Stimulated activated CD4-positive, alpha-beta T cell treated with anti-CD3 and anti-CD28 coated beads, TNF-alpha, amount 100 ng/mL, for 4 hours (primary cell): Measurements from ENCODE around the gene SLC29A3.

Experiments used
- DNase-seq, 3 experiments: peaks; one replicate each; pipeline ENCODE4 v3.0.0-alpha.2; 2020; ENCODE audit warnings: low read depth in 3 of 3

SLC29A3 gene

GRCh38 chr10:71300555-71301370, 18.3 kb upstream of the SLC29A3 start:
- no peak for DNase-seq

DNA sequence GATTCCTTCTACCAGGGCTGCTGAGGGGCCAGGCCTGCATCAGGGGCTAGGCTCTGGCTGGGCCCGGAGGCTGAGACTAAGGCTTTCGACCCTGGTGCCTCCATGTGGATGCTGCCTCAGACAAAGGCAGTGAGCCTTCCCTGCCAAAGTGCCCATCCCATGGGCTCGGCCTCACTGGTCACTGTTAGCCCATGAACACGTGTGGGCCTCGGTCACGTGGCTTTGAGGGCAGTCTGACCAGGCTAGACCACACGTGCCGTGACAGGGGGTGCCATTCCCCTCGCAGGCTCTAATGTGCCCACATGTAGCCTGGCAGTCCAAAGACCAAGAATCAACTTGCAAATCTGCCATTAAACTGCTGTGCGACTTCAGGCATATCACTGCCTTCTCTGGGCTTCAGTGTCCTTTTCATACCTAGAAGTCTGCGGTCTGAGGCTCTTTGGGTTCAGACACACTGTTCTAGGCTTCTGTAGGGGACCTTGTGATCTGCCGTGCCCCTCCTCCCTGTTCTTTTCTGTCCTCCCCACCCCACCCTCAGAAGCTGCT, 17.6 kb upstream of the SLC29A3 start:
- no peak for DNase-seq

DNA sequence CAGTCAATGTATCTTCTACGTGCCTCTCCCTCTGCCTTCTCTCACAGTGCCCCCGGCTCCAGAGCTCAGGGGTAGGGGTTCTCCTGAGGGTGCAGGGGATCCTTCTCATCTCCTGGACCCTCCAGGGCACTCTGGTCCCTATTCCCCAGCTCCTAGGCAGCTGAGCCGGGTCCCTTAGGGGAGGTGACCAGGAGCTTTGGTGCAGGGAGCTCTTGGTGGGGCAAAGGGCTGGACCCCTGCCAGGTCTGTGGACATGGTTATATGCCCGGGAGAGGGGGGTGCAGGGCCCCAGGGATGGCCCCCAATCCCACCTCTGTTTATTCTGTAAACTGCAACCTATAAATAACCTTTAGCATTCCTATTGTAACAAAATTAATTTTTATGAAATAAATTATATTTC, 16.6 kb upstream of the SLC29A3 start:
- DNase-seq = no peak

GRCh38 chr10:71302874-71303568, 16.0 kb upstream of the SLC29A3 start:
- no peak for DNase-seq

DNA sequence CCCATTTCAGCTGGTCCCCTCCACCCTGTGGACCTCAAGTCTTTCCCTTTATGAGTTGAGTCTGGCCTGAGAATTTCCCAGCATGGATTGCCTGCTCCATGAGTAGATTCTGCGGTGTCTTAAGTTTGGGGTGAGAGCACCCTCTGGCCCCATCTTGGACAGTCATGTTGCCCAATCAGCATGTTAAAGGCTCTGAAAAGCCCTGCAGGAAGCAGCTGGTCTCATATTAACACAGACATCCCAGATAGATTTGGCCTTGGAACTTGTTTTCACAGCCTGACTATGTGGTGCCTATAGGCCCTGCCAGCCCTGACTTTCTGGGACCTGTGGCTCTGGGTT, 15.5 kb upstream of the SLC29A3 start:
- DNase-seq = no peak

DNA sequence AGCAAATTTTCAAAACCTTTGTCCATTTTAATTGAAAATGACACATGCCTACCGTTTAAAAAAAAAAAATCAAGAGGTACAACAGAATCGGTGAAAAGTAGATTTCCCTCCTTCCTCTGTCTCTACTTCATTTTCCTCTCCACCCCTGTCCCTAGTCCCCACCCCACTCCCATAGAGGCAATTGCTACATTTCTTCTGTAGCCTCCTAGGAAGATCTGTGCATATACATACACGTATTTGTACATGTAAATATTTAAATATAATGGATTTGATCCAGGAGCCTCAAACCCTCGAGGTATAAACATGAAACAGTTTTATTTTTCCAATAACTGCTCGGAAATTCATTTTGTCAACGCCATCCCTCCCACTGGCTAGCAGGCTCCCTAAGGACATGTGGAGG, 14.1 kb upstream of the SLC29A3 start:
- DNase-seq = no peak

- DNase-seq = no peak
Measured at GRCh38 chr10:71306979-71307378, 12.1 kb upstream of the SLC29A3 start.

GRCh38 chr10:71307469-71308085, 11.5 kb upstream of the SLC29A3 start:
- no peak for DNase-seq

DNA sequence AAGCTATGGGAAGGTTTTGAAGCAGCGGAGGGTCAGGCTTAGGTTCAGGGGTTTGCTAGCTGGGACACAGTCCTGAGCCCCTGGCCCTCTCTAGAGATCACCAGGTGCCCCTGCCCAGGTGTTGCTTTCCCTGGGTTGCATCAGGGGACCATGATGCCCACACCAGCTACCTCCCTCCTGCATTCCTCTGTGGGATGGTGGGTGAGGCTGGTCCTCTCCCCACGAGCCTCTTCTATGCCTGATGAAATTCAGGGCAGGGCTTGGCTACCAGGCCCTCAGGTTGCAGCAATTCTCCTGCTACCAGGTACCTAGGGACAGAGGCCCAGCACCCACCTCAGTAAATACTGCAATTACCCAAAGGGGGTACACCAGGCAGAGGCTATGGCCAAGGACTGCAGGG, 10.8 kb upstream of the SLC29A3 start:
- DNase-seq = no peak

GRCh38 chr10:71308985-71309384, 10.1 kb upstream of the SLC29A3 start:
- DNase-seq = no peak

GRCh38 chr10:71309919-71310318, 9.1 kb upstream of the SLC29A3 start:
- no peak for DNase-seq

- no peak for DNase-seq
Measured at GRCh38 chr10:71312220-71312619, 6.8 kb upstream of the SLC29A3 start.

DNA sequence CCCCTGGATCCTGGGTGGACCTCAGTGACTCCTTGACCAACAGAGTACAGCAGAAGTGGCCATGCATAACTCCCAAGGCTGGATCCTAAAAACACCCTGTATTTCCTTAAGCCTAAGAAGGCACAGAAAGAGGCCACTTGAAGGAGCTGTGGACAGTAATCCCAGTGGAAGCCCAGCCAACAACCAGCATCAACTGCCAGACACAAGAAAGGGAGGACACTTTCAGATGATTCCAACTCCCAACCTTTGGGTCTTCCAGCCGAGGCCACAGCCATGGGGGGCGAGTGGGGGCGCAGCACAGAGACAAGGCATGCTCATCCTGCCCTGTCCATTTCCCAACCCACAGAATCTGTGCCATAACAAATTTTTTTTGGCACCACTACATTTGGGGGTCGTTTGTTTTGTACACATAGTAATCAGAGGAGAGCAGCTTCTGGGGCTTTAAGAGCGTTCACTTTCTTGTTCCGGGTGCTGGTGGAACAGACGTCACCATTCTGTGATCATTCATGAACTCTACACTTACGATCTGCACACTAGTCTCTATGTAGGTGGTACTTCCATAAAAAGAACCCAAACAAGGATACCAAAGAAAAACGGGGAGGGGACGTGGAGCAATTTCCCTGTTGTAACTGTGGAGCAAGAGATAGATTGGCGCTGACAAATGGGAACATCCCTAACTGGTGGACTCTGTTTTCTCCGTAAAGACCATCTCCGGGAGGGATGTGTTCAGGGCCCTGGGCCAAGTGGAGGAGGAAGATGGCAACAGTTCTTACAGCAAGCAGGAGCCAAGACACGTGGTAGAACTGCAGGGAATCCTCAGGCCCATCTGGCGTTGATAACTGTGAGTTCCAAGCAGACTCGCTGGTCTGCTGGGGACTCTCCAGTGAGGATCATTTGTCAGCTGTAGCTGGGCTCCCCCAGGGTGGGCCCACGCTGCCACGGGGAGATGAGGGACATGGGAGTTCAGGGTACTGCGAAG, 6.0 kb upstream of the SLC29A3 start:
- no peak for DNase-seq

DNA sequence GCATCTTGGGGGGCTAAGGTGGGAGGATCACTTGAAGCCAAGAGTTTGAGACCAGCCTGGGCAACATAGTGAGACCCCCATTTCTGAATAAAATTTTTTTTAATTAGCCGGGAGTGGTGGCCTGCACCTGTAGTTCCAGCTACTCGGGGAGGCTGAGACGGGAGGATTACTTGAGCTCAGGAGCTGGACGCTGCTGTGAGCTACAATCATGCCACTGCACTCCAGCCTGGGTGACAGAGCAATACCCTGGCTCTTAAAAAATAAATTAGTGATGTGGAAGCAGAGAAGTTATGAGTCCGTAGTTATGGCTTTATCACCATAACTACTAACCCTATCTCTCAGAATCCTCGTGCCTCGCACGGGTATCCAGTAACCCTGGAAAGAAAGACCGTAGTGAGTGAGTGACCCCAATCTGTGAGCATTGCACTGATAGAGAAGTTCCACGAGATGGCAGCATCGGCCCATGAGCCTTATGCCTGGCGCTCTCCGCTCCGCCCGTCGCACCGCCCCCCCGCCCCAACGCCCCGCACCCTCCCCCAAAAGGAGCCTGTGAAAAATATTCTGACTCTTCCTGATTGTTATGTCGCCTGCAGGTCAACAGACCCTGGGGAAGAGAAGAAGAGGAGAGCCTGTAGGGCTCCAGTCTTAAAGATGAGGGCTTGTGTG, 4.9 kb upstream of the SLC29A3 start:
- DNase-seq = peak; percentile 19 to 33 (median 28)

GRCh38 chr10:71314694-71315225, 4.3 kb upstream of the SLC29A3 start:
- DNase-seq = no peak

DNA sequence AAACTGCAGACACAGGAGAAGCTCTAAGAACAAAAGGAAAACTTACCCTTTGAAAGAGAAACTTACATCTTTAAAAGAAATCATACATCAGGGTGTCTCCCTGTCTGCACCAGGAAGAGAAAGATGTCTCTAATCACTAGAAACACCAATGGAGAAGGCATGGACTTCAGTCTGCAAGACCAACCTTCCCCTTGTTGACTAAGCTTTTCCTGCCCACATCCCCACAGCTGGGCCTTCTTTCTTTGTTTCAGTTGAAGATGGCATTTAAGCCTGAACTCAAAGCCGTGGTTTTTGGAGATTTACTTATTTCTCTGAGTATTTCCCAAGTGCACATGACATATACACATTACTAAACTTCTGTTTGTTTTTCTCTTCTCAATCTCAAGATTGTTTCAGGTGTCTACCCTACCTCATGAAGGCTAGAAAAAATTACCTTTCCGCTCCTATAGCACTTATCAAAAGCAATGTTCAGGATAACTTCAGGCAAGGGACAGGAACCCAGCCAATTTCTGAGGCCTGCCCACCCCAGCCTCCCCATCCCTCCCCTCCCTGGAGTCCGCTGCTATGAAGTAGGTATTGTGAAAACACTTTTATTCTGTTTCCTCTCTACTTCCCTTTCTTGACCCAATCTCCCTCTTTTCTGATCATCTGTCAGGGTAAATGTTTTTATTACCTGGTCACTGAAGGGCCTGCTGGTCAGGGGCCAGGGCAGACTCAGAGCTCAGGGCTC, 2.8 kb upstream of the SLC29A3 start:
- DNase-seq = no peak

DNA sequence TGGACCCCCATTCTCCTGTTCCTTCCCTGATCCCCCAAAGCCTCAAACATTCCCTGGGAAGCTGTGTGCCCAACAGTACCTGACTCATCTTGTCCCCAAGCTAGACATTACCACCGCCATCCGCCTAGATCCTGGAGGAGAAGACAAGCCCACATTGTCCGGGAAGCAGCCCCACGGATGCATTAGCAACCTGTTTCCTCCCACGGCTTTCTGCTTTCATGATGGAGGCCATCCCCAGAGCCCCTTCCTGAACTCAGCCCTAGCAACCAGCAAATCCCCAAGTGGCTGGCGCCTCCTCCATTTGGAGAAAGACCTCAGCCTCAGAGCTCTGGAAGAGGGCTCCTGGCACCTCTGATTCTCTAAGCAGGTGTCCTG, 2.3 kb upstream of the SLC29A3 start:
- no peak for DNase-seq

DNA sequence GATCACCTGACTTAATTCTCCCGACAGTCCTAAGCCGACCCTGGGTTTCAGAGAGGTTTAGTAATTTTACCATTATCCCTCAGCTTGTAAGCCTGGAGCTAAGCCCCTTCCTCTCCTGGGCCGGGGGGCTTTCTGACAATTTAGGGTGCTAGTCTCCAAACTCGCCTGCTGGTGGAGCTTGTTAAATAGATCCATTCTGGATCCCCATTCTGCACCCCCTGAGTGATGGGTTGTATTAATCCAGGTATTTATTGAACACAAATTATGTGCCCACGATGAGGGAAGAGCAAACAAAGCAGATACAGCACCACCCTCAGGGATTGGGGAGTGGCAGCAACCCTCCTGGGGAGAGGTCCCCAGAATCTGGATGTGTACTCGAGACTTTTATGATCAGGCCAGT, 1.3 kb upstream of the SLC29A3 start:
- no peak for DNase-seq

DNA sequence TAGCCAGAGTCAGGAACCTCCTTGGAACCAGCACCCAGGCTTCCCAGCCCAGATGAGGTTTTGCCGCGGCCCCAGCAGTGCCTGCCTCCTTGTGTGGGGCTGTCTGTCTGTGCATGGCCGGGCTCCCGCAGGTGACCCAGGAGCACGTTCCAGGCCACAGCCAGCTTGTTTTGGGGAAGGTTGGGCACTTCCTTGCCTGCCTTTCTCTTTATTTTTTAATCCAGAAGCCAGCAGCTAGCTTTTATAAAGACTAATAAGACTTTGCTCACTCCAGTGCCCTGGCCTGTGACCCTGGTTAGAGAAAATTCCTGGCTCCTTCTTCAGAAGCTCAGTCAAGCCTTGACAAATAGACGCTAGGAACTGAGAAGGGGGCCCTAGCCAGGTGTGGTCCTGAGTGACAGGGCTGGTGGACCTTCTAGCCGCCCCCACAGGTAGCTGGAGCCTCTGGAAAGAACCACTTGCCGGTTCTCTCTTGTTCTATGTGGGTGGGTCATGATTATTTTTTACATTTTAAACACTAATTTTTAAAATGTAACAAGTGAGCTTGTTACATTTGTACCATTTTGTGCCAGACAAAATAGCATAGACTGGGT, 837 bp downstream of the SLC29A3 start:
- no peak for DNase-seq

DNA sequence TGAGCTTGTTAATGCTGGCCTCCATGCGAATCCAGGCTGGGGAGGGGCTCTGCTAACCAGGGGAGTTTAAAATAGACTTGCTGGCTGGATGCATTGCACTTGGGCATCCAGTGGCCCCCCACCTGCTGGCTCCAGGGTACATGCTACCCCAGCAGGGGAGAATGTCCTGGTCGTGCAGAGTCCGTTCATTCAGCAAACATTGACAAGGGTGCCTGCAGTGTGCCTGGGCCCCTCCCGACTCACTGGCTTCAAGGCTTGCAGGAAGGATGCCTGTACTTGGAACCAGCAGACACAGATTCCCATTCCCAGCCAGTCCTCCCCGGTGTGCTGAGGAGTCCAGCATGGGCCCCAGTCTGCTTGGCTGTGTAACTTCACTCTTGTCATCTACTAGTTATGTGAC, 1.5 kb downstream of the SLC29A3 start:
- DNase-seq = no peak
